GM21528 (cell line): ENCODE data around the gene RAD23B.

Experiments
- ATAC-seq: cut with Tn5 transposase; IDR thresholded peaks from one replicate; pipeline ENCODE4 v1.9.1; 2021; ENCODE audit warnings: mild to moderate bottlenecking, moderate library complexity; ENCODE audit not compliant: unreplicated experiment, low FRiP score

RAD23B gene

GRCh38 chr9:107363516-107364152 lies 80.6 kb downstream of the RAD23B start:
- no peak for ATAC-seq

GRCh38 chr9:107367727-107368502 lies 84.8 kb downstream of the RAD23B start:
- ATAC-seq: no peak

- no peak for ATAC-seq
These were observed 85.6 kb downstream of the RAD23B start for GRCh38 chr9:107368696-107369095.

GRCh38 chr9:107373809-107374208 lies 90.7 kb downstream of the RAD23B start:
- no peak for ATAC-seq

- ATAC-seq: no peak
These were observed 91.9 kb downstream of the RAD23B start for GRCh38 chr9:107375001-107375400.

- no peak for ATAC-seq
These were observed 92.7 kb downstream of the RAD23B start for GRCh38 chr9:107375651-107376369.

- ATAC-seq: no peak
These were observed 94.9 kb downstream of the RAD23B start for GRCh38 chr9:107378006-107378405.
